Measurements from ENCODE around the gene TAS2R1. TPM values are rescaled to one million over a fixed set of nuclear protein-coding genes. Genes with fewer than 3 reads are reported as not detected.

The TAS2R1 gene
- total RNA-seq, 1 experiment from 2014 or later: not detected

- H3K9me3 Mint-ChIP-seq: no peaks in the 10 kb centered on the region
- H3K4me3 Mint-ChIP-seq: no peak overlapping the region
- DNase-seq (ENCODE audit: low spot score) (no peak), ATAC-seq (no peak)
- ChIA-PET CTCF (no interaction called here), POLR2A (no interaction called here)
- no peaks in the 10 kb centered on the region for H3K4me1 Mint-ChIP-seq
- no peaks in the 10 kb centered on the region for H3K36me3 Mint-ChIP-seq
- no peak for TF ChIP-seq NFE2L1 (CRISPR knock-in tag; IDR thresholded peaks at IDR 0.05)
- no peak for TF ChIP-seq IRF2 (CRISPR knock-in tag; IDR thresholded peaks at IDR 0.05; ENCODE audit: borderline replicate concordance, low read depth)
- no peak for TF ChIP-seq RORB (CRISPR knock-in tag; IDR thresholded peaks at IDR 0.05)
- TF ChIP-seq, protein P1, sequence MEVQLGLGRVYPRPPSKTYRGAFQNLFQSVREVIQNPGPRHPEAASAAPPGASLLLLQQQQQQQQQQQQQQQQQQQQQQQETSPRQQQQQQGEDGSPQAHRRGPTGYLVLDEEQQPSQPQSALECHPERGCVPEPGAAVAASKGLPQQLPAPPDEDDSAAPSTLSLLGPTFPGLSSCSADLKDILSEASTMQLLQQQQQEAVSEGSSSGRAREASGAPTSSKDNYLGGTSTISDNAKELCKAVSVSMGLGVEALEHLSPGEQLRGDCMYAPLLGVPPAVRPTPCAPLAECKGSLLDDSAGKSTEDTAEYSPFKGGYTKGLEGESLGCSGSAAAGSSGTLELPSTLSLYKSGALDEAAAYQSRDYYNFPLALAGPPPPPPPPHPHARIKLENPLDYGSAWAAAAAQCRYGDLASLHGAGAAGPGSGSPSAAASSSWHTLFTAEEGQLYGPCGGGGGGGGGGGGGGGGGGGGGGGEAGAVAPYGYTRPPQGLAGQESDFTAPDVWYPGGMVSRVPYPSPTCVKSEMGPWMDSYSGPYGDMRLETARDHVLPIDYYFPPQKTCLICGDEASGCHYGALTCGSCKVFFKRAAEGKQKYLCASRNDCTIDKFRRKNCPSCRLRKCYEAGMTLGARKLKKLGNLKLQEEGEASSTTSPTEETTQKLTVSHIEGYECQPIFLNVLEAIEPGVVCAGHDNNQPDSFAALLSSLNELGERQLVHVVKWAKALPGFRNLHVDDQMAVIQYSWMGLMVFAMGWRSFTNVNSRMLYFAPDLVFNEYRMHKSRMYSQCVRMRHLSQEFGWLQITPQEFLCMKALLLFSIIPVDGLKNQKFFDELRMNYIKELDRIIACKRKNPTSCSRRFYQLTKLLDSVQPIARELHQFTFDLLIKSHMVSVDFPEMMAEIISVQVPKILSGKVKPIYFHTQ (CRISPR knock-in tag; IDR thresholded peaks at IDR 0.05): no peak
- TF ChIP-seq ZNF532 (CRISPR knock-in tag; IDR thresholded peaks at IDR 0.05; ENCODE audit: borderline replicate concordance): no peak
- TF ChIP-seq, protein P2, sequence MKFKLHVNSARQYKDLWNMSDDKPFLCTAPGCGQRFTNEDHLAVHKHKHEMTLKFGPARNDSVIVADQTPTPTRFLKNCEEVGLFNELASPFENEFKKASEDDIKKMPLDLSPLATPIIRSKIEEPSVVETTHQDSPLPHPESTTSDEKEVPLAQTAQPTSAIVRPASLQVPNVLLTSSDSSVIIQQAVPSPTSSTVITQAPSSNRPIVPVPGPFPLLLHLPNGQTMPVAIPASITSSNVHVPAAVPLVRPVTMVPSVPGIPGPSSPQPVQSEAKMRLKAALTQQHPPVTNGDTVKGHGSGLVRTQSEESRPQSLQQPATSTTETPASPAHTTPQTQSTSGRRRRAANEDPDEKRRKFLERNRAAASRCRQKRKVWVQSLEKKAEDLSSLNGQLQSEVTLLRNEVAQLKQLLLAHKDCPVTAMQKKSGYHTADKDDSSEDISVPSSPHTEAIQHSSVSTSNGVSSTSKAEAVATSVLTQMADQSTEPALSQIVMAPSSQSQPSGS (CRISPR knock-in tag; IDR thresholded peaks at IDR 0.05; ENCODE audit: borderline replicate concordance, low read depth): no peak
- no peak for TF ChIP-seq ELF4 (CRISPR knock-in tag; IDR thresholded peaks at IDR 0.05; ENCODE audit: low read depth)
- TF ChIP-seq ZNF219 (CRISPR knock-in tag; IDR thresholded peaks at IDR 0.05; ENCODE audit: borderline replicate concordance): no peak
- TF ChIP-seq, protein P3, sequence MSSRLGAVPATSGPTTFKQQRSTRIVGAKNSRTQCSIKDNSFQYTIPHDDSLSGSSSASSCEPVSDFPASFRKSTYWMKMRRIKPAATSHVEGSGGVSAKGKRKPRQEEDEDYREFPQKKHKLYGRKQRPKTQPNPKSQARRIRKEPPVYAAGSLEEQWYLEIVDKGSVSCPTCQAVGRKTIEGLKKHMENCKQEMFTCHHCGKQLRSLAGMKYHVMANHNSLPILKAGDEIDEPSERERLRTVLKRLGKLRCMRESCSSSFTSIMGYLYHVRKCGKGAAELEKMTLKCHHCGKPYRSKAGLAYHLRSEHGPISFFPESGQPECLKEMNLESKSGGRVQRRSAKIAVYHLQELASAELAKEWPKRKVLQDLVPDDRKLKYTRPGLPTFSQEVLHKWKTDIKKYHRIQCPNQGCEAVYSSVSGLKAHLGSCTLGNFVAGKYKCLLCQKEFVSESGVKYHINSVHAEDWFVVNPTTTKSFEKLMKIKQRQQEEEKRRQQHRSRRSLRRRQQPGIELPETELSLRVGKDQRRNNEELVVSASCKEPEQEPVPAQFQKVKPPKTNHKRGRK (CRISPR knock-in tag; IDR thresholded peaks at IDR 0.05; ENCODE audit: borderline replicate concordance): no peak
- no peak for TF ChIP-seq JUN (CRISPR knock-in tag; IDR thresholded peaks at IDR 0.05)
- TF ChIP-seq EMX1 (CRISPR knock-in tag; IDR thresholded peaks at IDR 0.05): no peak
- TF ChIP-seq NR2C2 (CRISPR knock-in tag; IDR thresholded peaks at IDR 0.05): no peak
- no peak for TF ChIP-seq HMGXB4 (CRISPR knock-in tag; IDR thresholded peaks at IDR 0.05)
- no peak for TF ChIP-seq ATF6 (CRISPR knock-in tag; IDR thresholded peaks at IDR 0.05)
- no peaks in the 10 kb centered on the region for H3K27me3 Mint-ChIP-seq (ENCODE audit: low read depth)
- H3K27ac Mint-ChIP-seq: no peak overlapping the region
Observed at GRCh38 chr5:9582406-9582805, 47.7 kb downstream of the TAS2R1 start.

Other genes with a start within 250 kb of the TAS2R1 start
- gene SEMA5A, start 84.3 kb downstream of the TAS2R1 start, total RNA-seq (2021): 9.3 to 14.3 TPM (median 11.8 TPM) in 3 replicates